ENCODE measurements around the gene IPO8.

IPO8 gene

GRCh38 chr12:30706476-30706875 lies 10.8 kb upstream of the IPO8 start:
- Histone ChIP-seq H3K27me3 (ENCODE audit: control insufficient read depth, insufficient read depth, low read length) (no peaks in the 10 kb centered on the region), H3K4me3 (ENCODE audit: low read length) (no peak overlapping the region), H3K4me2 (ENCODE audit: low read length) (no peak overlapping the region), H3K9me3 (replicated peaks; ENCODE audit: low read length) (no peaks in the 10 kb centered on the region), H3K36me3 (ENCODE audit: insufficient read depth, low read length) (peaks cover 23% of the 10 kb centered on the region), H3K4me1 (ENCODE audit: control insufficient read depth, insufficient read depth, low read length) (peaks cover 7% of the 10 kb centered on the region), H3K9ac (ENCODE audit: low read depth, low read length) (no peak overlapping the region)

- H3K36me3 ChIP-seq (ENCODE audit: insufficient read depth, low read length): no peaks in the 10 kb centered on the region
- no peaks in the 10 kb centered on the region for H3K27me3 ChIP-seq (ENCODE audit: control insufficient read depth, insufficient read depth, low read length)
- H3K4me1 ChIP-seq (ENCODE audit: control insufficient read depth, insufficient read depth, low read length): peaks cover 10% of the 10 kb centered on the region
- no peak overlapping the region for H3K9ac ChIP-seq (ENCODE audit: low read depth, low read length)
- H3K4me3 ChIP-seq (ENCODE audit: low read length): no peak overlapping the region
- H3K4me2 ChIP-seq (ENCODE audit: low read length): no peak overlapping the region
- no peaks in the 10 kb centered on the region for H3K9me3 ChIP-seq (replicated peaks; ENCODE audit: low read length)
Measured at GRCh38 chr12:30701056-30701455, 5.4 kb upstream of the IPO8 start.

GRCh38 chr12:30700216-30700900 lies 4.7 kb upstream of the IPO8 start:
- Histone ChIP-seq H3K9ac (ENCODE audit: low read depth, low read length) (no peak overlapping the region), H3K27me3 (ENCODE audit: control insufficient read depth, insufficient read depth, low read length) (no peaks in the 10 kb centered on the region), H3K9me3 (replicated peaks; ENCODE audit: low read length) (no peaks in the 10 kb centered on the region), H3K36me3 (ENCODE audit: insufficient read depth, low read length) (no peaks in the 10 kb centered on the region), H3K4me2 (ENCODE audit: low read length) (no peak overlapping the region), H3K4me3 (ENCODE audit: low read length) (no peak overlapping the region), H3K4me1 (ENCODE audit: control insufficient read depth, insufficient read depth, low read length) (peaks cover 12% of the 10 kb centered on the region)

DNA sequence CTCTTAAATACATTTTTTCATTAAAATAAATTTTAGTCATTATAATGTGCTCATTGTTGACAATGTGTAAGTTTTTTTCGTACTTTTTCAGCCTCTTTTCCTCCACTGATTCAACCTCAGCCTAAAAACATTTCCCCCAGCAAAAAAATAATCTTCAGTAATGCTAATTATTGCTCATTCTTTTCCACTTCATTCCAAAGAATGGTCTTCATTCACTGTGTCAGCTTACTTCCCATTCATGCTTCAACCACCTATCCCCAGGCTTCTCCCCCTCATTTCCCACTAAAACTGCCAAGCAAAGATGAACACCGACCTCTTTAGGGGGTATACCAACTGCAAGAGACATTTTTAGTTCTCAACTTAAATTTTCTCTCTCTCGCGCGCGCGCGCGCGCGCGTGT lies 2.7 kb upstream of the IPO8 start:
- Histone ChIP-seq H3K4me2 (ENCODE audit: low read length) (no peak overlapping the region), H3K4me1 (ENCODE audit: control insufficient read depth, insufficient read depth, low read length) (peaks cover 25% of the 10 kb centered on the region), H3K4me3 (ENCODE audit: low read length) (no peak overlapping the region), H3K9ac (ENCODE audit: low read depth, low read length) (no peak overlapping the region), H3K27me3 (ENCODE audit: control insufficient read depth, insufficient read depth, low read length) (no peaks in the 10 kb centered on the region), H3K9me3 (replicated peaks; ENCODE audit: low read length) (no peaks in the 10 kb centered on the region), H3K36me3 (ENCODE audit: insufficient read depth, low read length) (no peaks in the 10 kb centered on the region)

DNA sequence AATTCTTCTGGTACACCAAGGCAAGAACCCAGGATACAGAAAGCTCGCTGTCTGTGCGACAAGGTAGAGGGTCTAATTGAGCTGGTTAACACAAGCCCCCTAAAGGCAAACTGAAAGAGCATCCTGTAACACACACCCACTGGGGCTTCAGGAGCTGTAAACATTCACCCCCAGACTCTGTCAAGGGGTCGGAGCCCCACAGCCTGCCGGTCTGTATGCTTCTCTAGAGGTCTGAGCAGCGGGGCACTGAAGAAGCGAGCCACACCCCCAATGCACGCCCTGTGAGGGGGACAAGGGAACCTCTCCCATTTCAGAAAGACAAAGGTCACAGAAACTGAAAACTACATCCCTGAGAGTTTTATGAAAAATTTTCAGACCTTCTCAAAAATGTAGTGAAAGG lies 1.3 kb upstream of the IPO8 start:
- no peak overlapping the region for H3K9ac ChIP-seq (ENCODE audit: low read depth, low read length)
- H3K27me3 ChIP-seq (ENCODE audit: control insufficient read depth, insufficient read depth, low read length): no peaks in the 10 kb centered on the region
- no peaks in the 10 kb centered on the region for H3K36me3 ChIP-seq (ENCODE audit: insufficient read depth, low read length)
- no peak overlapping the region for H3K4me3 ChIP-seq (ENCODE audit: low read length)
- no peaks in the 10 kb centered on the region for H3K9me3 ChIP-seq (replicated peaks; ENCODE audit: low read length)
- H3K4me1 ChIP-seq (ENCODE audit: control insufficient read depth, insufficient read depth, low read length): peaks cover 39% of the 10 kb centered on the region
- no peak overlapping the region for H3K4me2 ChIP-seq (ENCODE audit: low read length)

DNA sequence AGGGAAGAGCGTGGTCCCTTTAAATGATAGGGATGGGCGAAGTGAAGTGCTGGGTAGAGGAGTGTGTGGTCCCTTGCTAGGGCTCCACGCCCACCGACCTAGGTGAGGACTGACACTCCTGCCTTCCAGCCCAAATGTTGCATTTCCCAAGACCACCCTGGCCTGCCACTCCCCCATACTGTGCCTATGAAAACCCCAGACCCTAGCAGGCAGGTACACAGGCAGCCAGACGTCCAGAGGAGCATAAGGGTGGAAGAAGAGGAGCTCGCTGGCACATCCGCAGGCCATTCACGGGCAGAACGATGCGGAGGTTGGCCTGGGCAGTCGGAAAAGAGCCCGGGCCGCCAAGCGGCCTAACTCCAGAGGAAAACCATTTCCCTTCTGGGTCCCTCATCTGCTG lies 817 bp upstream of the IPO8 start:
- Histone ChIP-seq H3K4me3 (ENCODE audit: low read length) (peak overlapping the region; percentile 89), H3K36me3 (ENCODE audit: insufficient read depth, low read length) (no peaks in the 10 kb centered on the region), H3K27me3 (ENCODE audit: control insufficient read depth, insufficient read depth, low read length) (no peaks in the 10 kb centered on the region), H3K4me2 (ENCODE audit: low read length) (peak overlapping the region; percentile 92), H3K4me1 (ENCODE audit: control insufficient read depth, insufficient read depth, low read length) (peaks cover 42% of the 10 kb centered on the region), H3K9me3 (replicated peaks; ENCODE audit: low read length) (no peaks in the 10 kb centered on the region), H3K9ac (ENCODE audit: low read depth, low read length) (peak overlapping the region; percentile 88)

GRCh38 chr12:30696103-30696408 lies 387 bp upstream of the IPO8 start:
- Histone ChIP-seq H3K4me2 (ENCODE audit: low read length) (peak overlapping the region; percentile 92), H3K36me3 (ENCODE audit: insufficient read depth, low read length) (no peaks in the 10 kb centered on the region), H3K4me1 (ENCODE audit: control insufficient read depth, insufficient read depth, low read length) (peaks cover 45% of the 10 kb centered on the region), H3K27me3 (ENCODE audit: control insufficient read depth, insufficient read depth, low read length) (no peaks in the 10 kb centered on the region), H3K9ac (ENCODE audit: low read depth, low read length) (peak overlapping the region; percentile 88), H3K4me3 (ENCODE audit: low read length) (peak overlapping the region; percentile 89), H3K9me3 (replicated peaks; ENCODE audit: low read length) (no peaks in the 10 kb centered on the region)

GRCh38 chr12:30694412-30695198 lies 1.1 kb downstream of the IPO8 start:
- no peaks in the 10 kb centered on the region for H3K36me3 ChIP-seq (ENCODE audit: insufficient read depth, low read length)
- peaks cover 39% of the 10 kb centered on the region for H3K4me1 ChIP-seq (ENCODE audit: control insufficient read depth, insufficient read depth, low read length)
- H3K27me3 ChIP-seq (ENCODE audit: control insufficient read depth, insufficient read depth, low read length): no peaks in the 10 kb centered on the region
- no peaks in the 10 kb centered on the region for H3K9me3 ChIP-seq (replicated peaks; ENCODE audit: low read length)
- peak overlapping the region; percentile 92 for H3K4me2 ChIP-seq (ENCODE audit: low read length)
- H3K9ac ChIP-seq (ENCODE audit: low read depth, low read length): peak overlapping the region; percentile 88
- H3K4me3 ChIP-seq (ENCODE audit: low read length): peak overlapping the region; percentile 89

DNA sequence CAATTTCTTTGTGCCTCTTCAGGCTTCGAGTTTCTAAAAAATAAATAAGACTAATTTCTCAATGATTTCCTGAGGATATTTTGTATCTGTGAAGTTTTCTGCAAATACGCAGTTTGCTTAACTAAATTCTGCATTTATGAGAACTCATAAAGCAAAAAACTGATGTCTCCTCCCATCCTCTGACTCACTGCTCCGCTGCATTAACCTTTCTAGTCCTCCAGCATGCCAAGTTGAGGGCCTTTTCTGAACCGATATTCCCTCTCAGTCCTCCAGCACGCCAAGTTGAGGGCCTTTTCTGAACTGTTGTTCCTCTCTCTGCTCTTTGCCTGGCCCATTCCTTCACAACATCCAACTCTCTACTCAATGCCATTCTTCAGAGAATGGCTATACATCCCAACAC lies 3.2 kb downstream of the IPO8 start:
- H3K4me3 ChIP-seq (ENCODE audit: low read length): peak overlapping the region; percentile 17
- H3K9ac ChIP-seq (ENCODE audit: low read depth, low read length): no peak overlapping the region
- no peaks in the 10 kb centered on the region for H3K36me3 ChIP-seq (ENCODE audit: insufficient read depth, low read length)
- no peaks in the 10 kb centered on the region for H3K27me3 ChIP-seq (ENCODE audit: control insufficient read depth, insufficient read depth, low read length)
- H3K4me1 ChIP-seq (ENCODE audit: control insufficient read depth, insufficient read depth, low read length): peaks cover 39% of the 10 kb centered on the region
- peak overlapping the region; percentile 32 for H3K4me2 ChIP-seq (ENCODE audit: low read length)
- H3K9me3 ChIP-seq (replicated peaks; ENCODE audit: low read length): no peaks in the 10 kb centered on the region

DNA sequence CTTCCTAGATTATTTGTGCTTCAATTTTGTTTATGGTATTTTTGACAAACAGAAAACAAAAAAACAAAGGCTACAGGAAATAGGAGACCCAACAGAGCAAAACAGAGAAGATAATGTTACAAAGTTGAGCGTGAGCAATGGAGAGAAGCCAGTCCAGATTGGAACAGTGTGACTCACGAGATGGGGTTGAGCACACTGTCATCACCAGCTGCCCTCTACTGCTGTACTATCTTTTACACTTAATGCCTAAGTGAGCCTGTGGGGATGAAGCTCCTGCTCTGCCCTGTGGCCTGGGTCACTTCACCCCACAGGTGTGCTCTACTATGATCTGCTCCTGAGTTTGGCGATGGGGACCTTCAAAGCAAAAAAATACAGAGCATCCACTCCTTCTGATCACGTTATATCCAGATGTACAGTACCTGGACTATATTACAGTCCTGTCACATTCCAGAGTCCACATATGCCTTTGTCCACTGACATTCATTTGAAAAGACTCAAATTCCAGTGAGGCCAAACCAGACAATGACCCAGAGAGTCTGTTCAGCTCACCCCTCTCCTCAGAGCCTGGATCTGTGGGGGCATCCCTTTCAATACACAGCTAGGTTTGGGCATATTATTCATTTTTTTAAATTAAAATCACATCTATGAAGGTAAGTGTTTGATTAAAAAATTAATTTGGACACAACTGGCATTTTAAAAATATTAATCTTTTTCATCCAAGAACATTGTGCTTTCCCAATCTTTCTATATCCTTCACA lies 4.4 kb downstream of the IPO8 start:
- Histone ChIP-seq H3K9ac (ENCODE audit: low read depth, low read length) (no peak overlapping the region), H3K4me2 (ENCODE audit: low read length) (peak overlapping the region; percentile 40), H3K4me3 (ENCODE audit: low read length) (no peak overlapping the region)

DNA sequence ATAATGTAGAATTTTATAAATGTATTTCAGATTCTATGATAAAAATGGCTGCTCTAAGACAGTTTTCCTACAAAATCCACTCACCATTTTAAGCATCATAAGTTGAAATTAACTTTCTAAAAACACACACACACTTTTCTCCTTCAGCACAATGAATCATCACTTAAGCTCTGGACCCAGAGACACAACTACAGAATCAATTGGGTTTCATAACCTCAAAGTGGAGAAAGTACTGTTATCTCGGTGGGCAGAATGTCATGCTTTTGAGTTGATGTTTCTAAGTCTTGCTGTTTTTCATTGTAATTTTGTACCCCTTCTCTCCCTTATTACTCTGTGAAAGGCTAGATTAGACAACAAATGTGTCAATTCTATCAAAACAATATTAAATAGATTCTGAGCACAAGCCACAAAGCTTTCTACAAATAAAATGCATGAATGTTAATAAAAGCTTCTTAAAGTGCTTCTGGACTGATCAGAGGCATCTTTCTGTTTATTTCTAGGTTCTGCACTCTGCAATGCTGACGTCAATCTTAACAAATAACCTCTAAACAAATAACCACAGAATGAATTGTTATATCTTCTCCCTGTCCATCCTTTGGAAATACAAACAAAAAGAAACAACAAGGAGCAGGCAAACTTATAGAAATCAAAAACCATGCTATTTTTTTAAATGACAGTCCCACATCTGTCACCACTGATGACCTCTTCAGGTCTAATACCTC lies 8.2 kb downstream of the IPO8 start:
- Histone ChIP-seq H3K27me3 (ENCODE audit: control insufficient read depth, insufficient read depth, low read length) (no peaks in the 10 kb centered on the region), H3K9me3 (replicated peaks; ENCODE audit: low read length) (no peaks in the 10 kb centered on the region), H3K9ac (ENCODE audit: low read depth, low read length) (no peak overlapping the region), H3K4me3 (ENCODE audit: low read length) (no peak overlapping the region), H3K36me3 (ENCODE audit: insufficient read depth, low read length) (peaks cover 11% of the 10 kb centered on the region), H3K4me1 (ENCODE audit: control insufficient read depth, insufficient read depth, low read length) (peaks cover 12% of the 10 kb centered on the region), H3K4me2 (ENCODE audit: low read length) (no peak overlapping the region)

More for the DNA sequence above, 4.4 kb downstream of the IPO8 start:
- no peaks in the 10 kb centered on the region for H3K27me3 ChIP-seq (ENCODE audit: control insufficient read depth, insufficient read depth, low read length)
- no peaks in the 10 kb centered on the region for H3K9me3 ChIP-seq (replicated peaks; ENCODE audit: low read length)
- no peaks in the 10 kb centered on the region for H3K36me3 ChIP-seq (ENCODE audit: insufficient read depth, low read length)
- peaks cover 37% of the 10 kb centered on the region for H3K4me1 ChIP-seq (ENCODE audit: control insufficient read depth, insufficient read depth, low read length)
